BLaER1 (cell line): Measurements from ENCODE around the gene AGBL1.
"Not testable (repeated sequence)": the region's sequence is repeated elsewhere in the genome, so short reads cannot be mapped to it uniquely, and the experiment has no call there.

ENCODE experiments used
- H3K27ac ChIP-seq: shearing (Covaris generic); formaldehyde crosslinking; 2 replicates; pipeline ENCODE4 v1.8.1; 2022
- H3K27me3 ChIP-seq: shearing (Covaris generic); formaldehyde crosslinking; 2 replicates; pipeline ENCODE4 v1.8.1; 2022
- H3K36me3 ChIP-seq: shearing (Covaris generic); formaldehyde crosslinking; 2 replicates; pipeline ENCODE4 v1.8.1; 2022
- H3K4me1 ChIP-seq: shearing (Covaris generic); formaldehyde crosslinking; 2 replicates; pipeline ENCODE4 v1.8.1; 2022
- H3K4me2 ChIP-seq: shearing (Covaris generic); formaldehyde crosslinking; 2 replicates; pipeline ENCODE4 v1.8.1; 2022
- H3K4me3 ChIP-seq: shearing (Covaris generic); formaldehyde crosslinking; 2 replicates; pipeline ENCODE4 v1.8.1; 2022
- H3K9ac ChIP-seq: shearing (Covaris generic); formaldehyde crosslinking; 2 replicates; pipeline ENCODE4 v1.8.1; 2022
- H3K9me3 ChIP-seq: shearing (Covaris generic); formaldehyde crosslinking; 2 replicates; pipeline ENCODE4 v1.8.1; 2022
- H4K20me1 ChIP-seq: shearing (Covaris generic); formaldehyde crosslinking; 2 replicates; pipeline ENCODE4 v1.8.1; 2022
- Cebpa-rat ChIP-seq: shearing (Covaris generic); IDR thresholded peaks from 2 replicates; pipeline ENCODE4 v1.8.1; 2022

Gene AGBL1

GRCh38 chr15:86446253-86446640 lies 366.6 kb downstream of the AGBL1 start:
- Histone ChIP-seq H3K4me1 (no peaks in the 10 kb centered on the region), H3K9me3 (no peaks in the 10 kb centered on the region), H3K27ac (no peak overlapping the region), H3K4me2 (no peak overlapping the region), H4K20me1 (no peaks in the 10 kb centered on the region), H3K27me3 (no peaks in the 10 kb centered on the region), H3K9ac (no peak overlapping the region), H3K4me3 (no peak overlapping the region), H3K36me3 (no peaks in the 10 kb centered on the region)
- TF ChIP-seq Cebpa-rat: no peak

- H3K9me3 ChIP-seq: peaks cover 23% of the 10 kb centered on the region
- H3K9ac ChIP-seq, H3K4me1 ChIP-seq, H3K36me3 ChIP-seq, H3K4me2 ChIP-seq, H4K20me1 ChIP-seq, H3K4me3 ChIP-seq, H3K27me3 ChIP-seq, H3K27ac ChIP-seq: not testable (repeated sequence)
Observed at GRCh38 chr15:86465470-86466039, 385.9 kb downstream of the AGBL1 start.

GRCh38 chr15:86481720-86482119 lies 402.0 kb downstream of the AGBL1 start:
- TF ChIP-seq Cebpa-rat: no peak
- Histone ChIP-seq H3K4me1 (no peaks in the 10 kb centered on the region), H3K4me3 (no peak overlapping the region), H3K9me3 (no peaks in the 10 kb centered on the region), H4K20me1 (no peaks in the 10 kb centered on the region), H3K4me2 (no peak overlapping the region), H3K27ac (no peak overlapping the region), H3K27me3 (no peaks in the 10 kb centered on the region), H3K9ac (no peak overlapping the region), H3K36me3 (no peaks in the 10 kb centered on the region)

GRCh38 chr15:86483936-86484335 lies 404.3 kb downstream of the AGBL1 start:
- no peaks in the 10 kb centered on the region for H3K36me3 ChIP-seq
- H3K9me3 ChIP-seq: no peaks in the 10 kb centered on the region
- no peak overlapping the region for H3K4me2 ChIP-seq
- H3K27ac ChIP-seq: no peak overlapping the region
- no peaks in the 10 kb centered on the region for H3K27me3 ChIP-seq
- no peaks in the 10 kb centered on the region for H4K20me1 ChIP-seq
- H3K4me3 ChIP-seq: no peak overlapping the region
- no peak overlapping the region for H3K9ac ChIP-seq
- TF ChIP-seq Cebpa-rat: no peak
- H3K4me1 ChIP-seq: no peaks in the 10 kb centered on the region

- H3K27ac ChIP-seq: no peak overlapping the region
- H3K4me3 ChIP-seq: no peak overlapping the region
- no peaks in the 10 kb centered on the region for H3K4me1 ChIP-seq
- no peaks in the 10 kb centered on the region for H3K9me3 ChIP-seq
- H3K27me3 ChIP-seq: no peaks in the 10 kb centered on the region
- H3K9ac ChIP-seq: no peak overlapping the region
- TF ChIP-seq Cebpa-rat: no peak
- no peaks in the 10 kb centered on the region for H3K36me3 ChIP-seq
- H3K4me2 ChIP-seq: no peak overlapping the region
- H4K20me1 ChIP-seq: no peaks in the 10 kb centered on the region
Observed at GRCh38 chr15:86488046-86488445, 408.4 kb downstream of the AGBL1 start.

- no peaks in the 10 kb centered on the region for H3K4me1 ChIP-seq
- H3K9me3 ChIP-seq: no peaks in the 10 kb centered on the region
- no peak for TF ChIP-seq Cebpa-rat
- no peak overlapping the region for H3K9ac ChIP-seq
- no peaks in the 10 kb centered on the region for H3K36me3 ChIP-seq
- no peak overlapping the region for H3K27ac ChIP-seq
- no peak overlapping the region for H3K4me3 ChIP-seq
- H4K20me1 ChIP-seq: no peaks in the 10 kb centered on the region
- no peaks in the 10 kb centered on the region for H3K27me3 ChIP-seq
- H3K4me2 ChIP-seq: no peak overlapping the region
Observed at GRCh38 chr15:86489981-86490380, 410.3 kb downstream of the AGBL1 start.

GRCh38 chr15:86491118-86491517 lies 411.4 kb downstream of the AGBL1 start:
- no peak for TF ChIP-seq Cebpa-rat
- no peaks in the 10 kb centered on the region for H3K27me3 ChIP-seq
- no peaks in the 10 kb centered on the region for H3K4me1 ChIP-seq
- H3K9me3 ChIP-seq: no peaks in the 10 kb centered on the region
- H3K27ac ChIP-seq: no peak overlapping the region
- no peaks in the 10 kb centered on the region for H3K36me3 ChIP-seq
- H3K9ac ChIP-seq: no peak overlapping the region
- no peak overlapping the region for H3K4me2 ChIP-seq
- no peaks in the 10 kb centered on the region for H4K20me1 ChIP-seq
- no peak overlapping the region for H3K4me3 ChIP-seq

GRCh38 chr15:86493884-86494283 lies 414.2 kb downstream of the AGBL1 start:
- TF ChIP-seq Cebpa-rat: no peak
- Histone ChIP-seq H3K4me1 (no peaks in the 10 kb centered on the region), H3K9me3 (no peaks in the 10 kb centered on the region)

GRCh38 chr15:86494475-86494874 lies 414.8 kb downstream of the AGBL1 start:
- Histone ChIP-seq H3K4me1 (no peaks in the 10 kb centered on the region), H4K20me1 (no peaks in the 10 kb centered on the region), H3K9me3 (no peaks in the 10 kb centered on the region), H3K27ac (no peak overlapping the region), H3K36me3 (no peaks in the 10 kb centered on the region), H3K27me3 (no peaks in the 10 kb centered on the region), H3K4me2 (no peak overlapping the region), H3K9ac (no peak overlapping the region), H3K4me3 (no peak overlapping the region)
- TF ChIP-seq Cebpa-rat: no peak

More at GRCh38 chr15:86493884-86494283, 414.2 kb downstream of the AGBL1 start:
- H3K4me3 ChIP-seq: no peak overlapping the region
- H3K9ac ChIP-seq: no peak overlapping the region
- no peaks in the 10 kb centered on the region for H3K36me3 ChIP-seq
- H3K4me2 ChIP-seq: no peak overlapping the region
- no peaks in the 10 kb centered on the region for H3K27me3 ChIP-seq
- H4K20me1 ChIP-seq: no peaks in the 10 kb centered on the region
- no peak overlapping the region for H3K27ac ChIP-seq

GRCh38 chr15:86502301-86502700 lies 422.6 kb downstream of the AGBL1 start:
- H3K9me3 ChIP-seq: no peaks in the 10 kb centered on the region
- no peak for TF ChIP-seq Cebpa-rat
- no peak overlapping the region for H3K27ac ChIP-seq

GRCh38 chr15:86505951-86506350 lies 426.3 kb downstream of the AGBL1 start:
- Histone ChIP-seq H3K4me2 (no peak overlapping the region), H3K36me3 (no peaks in the 10 kb centered on the region), H3K27me3 (no peaks in the 10 kb centered on the region), H3K4me3 (no peak overlapping the region), H3K9ac (no peak overlapping the region), H4K20me1 (no peaks in the 10 kb centered on the region), H3K4me1 (no peaks in the 10 kb centered on the region), H3K27ac (no peak overlapping the region), H3K9me3 (no peaks in the 10 kb centered on the region)
- no peak for TF ChIP-seq Cebpa-rat

More at GRCh38 chr15:86502301-86502700, 422.6 kb downstream of the AGBL1 start:
- no peaks in the 10 kb centered on the region for H4K20me1 ChIP-seq
- H3K4me2 ChIP-seq: no peak overlapping the region
- H3K4me3 ChIP-seq: no peak overlapping the region
- H3K9ac ChIP-seq: no peak overlapping the region
- H3K36me3 ChIP-seq: no peaks in the 10 kb centered on the region
- H3K4me1 ChIP-seq: no peaks in the 10 kb centered on the region
- no peaks in the 10 kb centered on the region for H3K27me3 ChIP-seq
